Lower lobe of right lung (tissue), 2 donors: ENCODE measurements around the gene RASGRF2. TPM values are rescaled to one million over a fixed set of nuclear protein-coding genes. Genes with fewer than 3 reads are reported as not detected.

Source experiments
- ATAC-seq, 2 donors: fragments of 200-7000 bp; cut with Tn5 transposase; one replicate each; pipeline ENCODE4 v1.9.1; 2020 to 2022; ENCODE audit warnings: mild to moderate bottlenecking in 2 of 2, moderate library complexity in 2 of 2
- DNase-seq: peaks from one replicate; pipeline ENCODE4 v3.0.0-alpha.2; 2020
- H3K27ac ChIP-seq: fragments of 200-600 bp; one replicate; pipeline ENCODE4 v1.8.0; 2022
- H3K27me3 ChIP-seq: fragments of 200-600 bp; one replicate; pipeline ENCODE4 v1.8.0; 2022; ENCODE audit warnings: low read depth
- H3K36me3 ChIP-seq: fragments of 200-600 bp; one replicate; pipeline ENCODE4 v1.8.0; 2022; ENCODE audit warnings: mild to moderate bottlenecking
- H3K4me1 ChIP-seq: fragments of 200-600 bp; one replicate; pipeline ENCODE4 v1.8.0; 2022
- H3K4me3 ChIP-seq: fragments of 200-600 bp; one replicate; pipeline ENCODE4 v1.8.0; 2022; ENCODE audit warnings: mild to moderate bottlenecking
- H3K9me3 ChIP-seq: fragments of 200-600 bp; one replicate; pipeline ENCODE4 v1.8.0; 2022
- intact Hi-C: fragments of 100-400 bp; cut with DNase I; formaldehyde crosslinking; loops from one replicate; pipeline ENCODE4 v1.11.0; 2022
- total RNA-seq: library from RNA; stranded (reverse); fragmentation: NEBNext Ultra II Directional; extraction: Animal tissue kit (Norgen Biotek cat#: 25700); gene quantifications from one replicate; pipeline ENCODE4 v1.2.1, GENCODE V29; 2021
- TF ChIP-seq, protein P1 (sequence below): fragments of 200-600 bp; IDR thresholded peaks from one replicate; pipeline ENCODE4 v1.8.0; 2022; ENCODE audit warnings: antibody characterized with exemption, mild to moderate bottlenecking
- donor health status: DM: no; HTN: yes; CAD: no; lungs with severe emphysema.

RASGRF2 gene
- total RNA-seq, 1 donor from 2014 or later, result 6.7 TPM

DNA sequence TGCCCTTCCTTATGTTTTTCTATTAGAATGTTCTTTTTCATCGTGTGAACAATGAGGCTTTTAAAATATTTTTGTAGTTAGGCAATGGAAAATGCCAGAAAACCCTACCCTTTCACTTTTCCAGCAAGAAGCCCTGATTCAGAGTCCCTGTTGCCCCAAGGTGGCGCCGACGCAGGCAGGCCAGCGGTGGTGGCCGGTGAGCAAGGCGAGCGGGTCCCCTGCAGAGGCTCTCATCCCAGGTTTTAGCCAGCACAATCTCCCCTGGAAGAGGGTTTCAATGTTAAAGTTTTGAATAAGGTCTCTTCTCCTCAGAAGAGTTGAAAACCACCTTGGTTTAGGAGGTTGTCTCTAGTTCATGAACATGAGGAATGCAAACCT is 232.2 kb downstream of the RASGRF2 start:
- ATAC-seq, result no peak
- TF ChIP-seq, protein P1, sequence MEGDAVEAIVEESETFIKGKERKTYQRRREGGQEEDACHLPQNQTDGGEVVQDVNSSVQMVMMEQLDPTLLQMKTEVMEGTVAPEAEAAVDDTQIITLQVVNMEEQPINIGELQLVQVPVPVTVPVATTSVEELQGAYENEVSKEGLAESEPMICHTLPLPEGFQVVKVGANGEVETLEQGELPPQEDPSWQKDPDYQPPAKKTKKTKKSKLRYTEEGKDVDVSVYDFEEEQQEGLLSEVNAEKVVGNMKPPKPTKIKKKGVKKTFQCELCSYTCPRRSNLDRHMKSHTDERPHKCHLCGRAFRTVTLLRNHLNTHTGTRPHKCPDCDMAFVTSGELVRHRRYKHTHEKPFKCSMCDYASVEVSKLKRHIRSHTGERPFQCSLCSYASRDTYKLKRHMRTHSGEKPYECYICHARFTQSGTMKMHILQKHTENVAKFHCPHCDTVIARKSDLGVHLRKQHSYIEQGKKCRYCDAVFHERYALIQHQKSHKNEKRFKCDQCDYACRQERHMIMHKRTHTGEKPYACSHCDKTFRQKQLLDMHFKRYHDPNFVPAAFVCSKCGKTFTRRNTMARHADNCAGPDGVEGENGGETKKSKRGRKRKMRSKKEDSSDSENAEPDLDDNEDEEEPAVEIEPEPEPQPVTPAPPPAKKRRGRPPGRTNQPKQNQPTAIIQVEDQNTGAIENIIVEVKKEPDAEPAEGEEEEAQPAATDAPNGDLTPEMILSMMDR, result no peak
- Histone ChIP-seq H3K27me3 (no peaks in the 10 kb centered on the region), H3K4me3 (no peak overlapping the region), H3K36me3 (no peaks in the 10 kb centered on the region), H3K4me1 (peaks cover 10% of the 10 kb centered on the region), H3K9me3 (no peaks in the 10 kb centered on the region), H3K27ac (no peak overlapping the region)
- no peak for DNase-seq
- intact Hi-C loops, result no loop called here

DNA sequence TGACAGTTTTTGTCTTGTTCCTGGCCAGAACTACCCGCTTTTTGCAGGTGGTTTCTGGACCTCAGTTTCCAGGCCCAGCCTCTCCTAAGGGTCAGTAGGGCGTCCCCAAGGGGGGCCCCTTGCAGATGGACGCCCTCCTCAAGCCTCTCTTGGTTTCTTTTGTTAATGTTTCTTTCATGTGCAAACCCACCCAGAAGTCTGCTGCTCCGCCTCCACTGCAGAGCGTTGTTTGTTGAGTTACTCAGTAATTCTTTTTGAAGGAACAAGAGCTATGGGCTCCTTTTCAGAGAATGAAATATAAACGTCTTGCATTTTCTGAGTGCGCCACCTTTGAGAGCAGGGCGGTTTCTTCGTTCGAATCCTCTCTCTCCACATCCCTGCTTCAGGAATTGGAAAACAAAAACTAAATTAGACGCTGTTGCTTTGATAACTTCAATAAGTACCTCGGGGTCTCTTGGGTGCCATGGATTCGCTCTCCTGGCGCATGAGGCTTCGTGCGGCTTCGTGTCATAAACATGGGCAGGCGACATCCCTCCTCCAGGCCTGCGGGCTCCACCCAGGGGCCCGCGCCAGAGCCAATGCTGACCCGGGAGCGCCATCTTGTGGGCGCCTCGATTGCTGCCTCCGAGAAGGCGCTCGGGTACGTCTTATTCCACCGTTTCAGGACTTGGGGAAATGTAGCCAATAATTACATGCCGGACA is 234.6 kb downstream of the RASGRF2 start:
- Histone ChIP-seq H3K4me3 (no peak overlapping the region), H3K4me1 (peaks cover 10% of the 10 kb centered on the region), H3K27me3 (no peaks in the 10 kb centered on the region), H3K9me3 (no peaks in the 10 kb centered on the region), H3K27ac (no peak overlapping the region), H3K36me3 (no peaks in the 10 kb centered on the region)
- intact Hi-C loops, result no loop called here
- DNase-seq (peak; percentile 85), ATAC-seq (peak; percentile 97 to 98)
- TF ChIP-seq, protein P1, result peak; percentile 92

DNA sequence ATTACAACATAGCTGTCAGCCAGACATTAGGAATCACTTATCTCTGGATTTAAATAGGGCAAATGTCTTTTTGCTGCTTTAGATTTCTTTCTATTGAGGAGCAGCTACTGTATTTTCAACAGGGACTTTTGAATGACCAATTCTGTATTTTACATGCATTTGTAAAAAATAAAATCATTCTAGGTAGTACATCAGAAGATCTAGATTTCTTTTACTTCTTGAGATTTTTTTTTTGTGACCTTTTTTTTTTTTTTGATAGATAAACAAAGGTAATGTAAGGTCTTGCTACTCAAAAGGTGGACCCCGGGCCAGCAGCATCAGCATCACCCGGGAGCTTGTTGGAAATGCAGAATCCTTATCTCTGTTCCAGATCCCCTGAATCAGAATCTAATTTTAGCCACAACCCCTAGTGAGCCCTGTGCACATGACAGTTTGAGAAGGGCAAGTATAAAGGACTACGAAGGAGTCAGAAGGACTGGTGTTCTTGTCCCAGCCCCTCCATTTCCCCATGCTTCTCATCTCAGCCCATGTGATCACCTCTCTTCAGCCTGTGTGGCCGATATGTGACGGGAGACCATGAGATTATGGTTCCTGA is 235.3 kb downstream of the RASGRF2 start:
- Histone ChIP-seq H3K4me3 (no peak overlapping the region), H3K9me3 (no peaks in the 10 kb centered on the region), H3K36me3 (no peaks in the 10 kb centered on the region), H3K27me3 (no peaks in the 10 kb centered on the region), H3K4me1 (peaks cover 10% of the 10 kb centered on the region), H3K27ac (no peak overlapping the region)
- TF ChIP-seq, protein P1, result no peak
- ATAC-seq, result no peak
- no peak for DNase-seq
- intact Hi-C loops, result no loop called here

DNA sequence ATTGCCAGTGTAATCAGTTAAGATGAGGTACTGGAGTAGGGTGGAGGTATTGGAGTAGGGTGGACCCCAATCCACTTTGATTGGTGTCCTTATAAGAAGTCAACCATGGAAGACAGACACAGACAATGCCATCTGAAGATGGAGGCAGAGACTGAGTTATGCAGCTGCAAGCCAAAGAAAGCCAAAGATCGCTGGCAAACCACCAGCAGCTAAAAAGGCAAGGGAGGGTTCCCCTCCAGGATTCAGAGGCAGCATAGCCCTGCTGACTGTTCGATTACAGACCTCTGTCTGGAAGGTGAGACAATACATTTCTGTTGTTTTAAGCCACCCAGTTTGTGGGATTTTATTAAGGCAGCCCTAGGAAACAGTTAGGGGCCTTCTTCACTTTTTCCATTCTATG is 242.5 kb downstream of the RASGRF2 start:
- no peak overlapping the region for H3K27ac ChIP-seq
- H3K27me3 ChIP-seq, result no peaks in the 10 kb centered on the region
- TF ChIP-seq, protein P1, result no peak
- H3K36me3 ChIP-seq, result no peaks in the 10 kb centered on the region
- intact Hi-C loops, result no loop called here
- H3K4me1 ChIP-seq, result no peaks in the 10 kb centered on the region
- H3K9me3 ChIP-seq, result no peaks in the 10 kb centered on the region
- ATAC-seq (no peak), DNase-seq (no peak)
- no peak overlapping the region for H3K4me3 ChIP-seq

DNA sequence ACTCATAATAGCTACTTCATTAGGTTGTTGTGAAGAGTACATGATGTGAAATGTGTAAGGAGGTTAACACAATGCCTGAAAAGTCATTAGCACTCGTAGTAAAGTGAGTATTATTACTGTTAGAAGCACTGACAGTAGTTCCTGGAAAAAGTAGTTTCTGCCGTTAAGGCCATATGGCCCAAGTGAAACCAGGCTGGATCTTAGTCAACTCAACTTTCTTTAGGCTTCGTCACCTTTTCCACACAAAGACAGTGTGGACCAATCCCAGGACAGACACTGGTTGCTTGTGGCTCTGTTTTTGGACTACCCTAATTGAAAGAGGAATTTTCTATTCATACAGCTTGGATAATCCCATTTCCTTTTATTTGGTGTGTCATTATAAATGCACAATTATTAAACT is 243.6 kb downstream of the RASGRF2 start:
- Histone ChIP-seq H3K27me3 (no peaks in the 10 kb centered on the region), H3K27ac (no peak overlapping the region), H3K36me3 (no peaks in the 10 kb centered on the region), H3K9me3 (no peaks in the 10 kb centered on the region), H3K4me3 (no peak overlapping the region), H3K4me1 (no peaks in the 10 kb centered on the region)
- no peak for ATAC-seq
- intact Hi-C loops, result no loop called here
- TF ChIP-seq, protein P1, result no peak
- DNase-seq, result no peak
